DLD1 (cell line): Measurements from ENCODE around the gene TEDDM1.

Source experiments
- in situ Hi-C: cut with HindIII; loops from 2 replicates; pipeline ENCODE4 v1.10.0; 2017; ENCODE audit warnings: low sequenced_read_pairs

TEDDM1 gene

GRCh38 chr1:182400567-182400966 is at the start of gene TEDDM1:
Gene TEDDM1, minus strand, starts transcription at chr1:182400667. Its CDS starts 182 bp downstream, at chr1:182400485.
- in situ Hi-C loops, result no loop called here

- in situ Hi-C loops, result no loop called here
Measured at GRCh38 chr1:182450087-182450486, 49.6 kb upstream of the TEDDM1 start, which contains the start of gene RGSL1. Gene RGSL1, plus strand, starts transcription at chr1:182450146. Its CDS starts 20 bp downstream, at chr1:182450166.

GRCh38 chr1:182447660-182448059 is 47.2 kb upstream of the TEDDM1 start:
- in situ Hi-C loops, result loop anchor here (10.0 kb wide), 1 partner anchor 337 kb away; the partner anchor contains the start of gene NPL

GRCh38 chr1:182447124-182447523 is 46.7 kb upstream of the TEDDM1 start:
- in situ Hi-C loops, result loop anchor here (10.0 kb wide), 1 partner anchor 338 kb away; the partner anchor contains the start of gene NPL

GRCh38 chr1:182446033-182446669 is 45.7 kb upstream of the TEDDM1 start:
- in situ Hi-C loops, result loop anchor here (10.0 kb wide), 1 partner anchor 339 kb away; the partner anchor contains the start of gene NPL

GRCh38 chr1:182444497-182444896 is 44.0 kb upstream of the TEDDM1 start:
- in situ Hi-C loops, result loop anchor here (10.0 kb wide), 1 partner anchor 340 kb away; the partner anchor contains the start of gene NPL

GRCh38 chr1:182442333-182442732 is 41.9 kb upstream of the TEDDM1 start:
- in situ Hi-C loops, result loop anchor here (10.0 kb wide), 1 partner anchor 342 kb away; the partner anchor contains the start of gene NPL

GRCh38 chr1:182441719-182442118 is 41.3 kb upstream of the TEDDM1 start:
- in situ Hi-C loops, result loop anchor here (10.0 kb wide), 1 partner anchor 343 kb away; the partner anchor contains the start of gene NPL

- in situ Hi-C loops, result no loop called here
Measured at GRCh38 chr1:182438326-182438725, 37.9 kb upstream of the TEDDM1 start.

- in situ Hi-C loops, result no loop called here
Measured at GRCh38 chr1:182433580-182433979, 33.1 kb upstream of the TEDDM1 start.

- in situ Hi-C loops, result no loop called here
Measured at GRCh38 chr1:182431278-182431677, 30.8 kb upstream of the TEDDM1 start.

GRCh38 chr1:182430263-182431068 is 30.0 kb upstream of the TEDDM1 start:
- in situ Hi-C loops, result no loop called here

GRCh38 chr1:182428043-182428442 is 27.6 kb upstream of the TEDDM1 start:
- in situ Hi-C loops, result no loop called here

- in situ Hi-C loops, result no loop called here
Measured at GRCh38 chr1:182426442-182427430, 26.3 kb upstream of the TEDDM1 start.

- in situ Hi-C loops, result no loop called here
Measured at GRCh38 chr1:182415789-182416188, 15.3 kb upstream of the TEDDM1 start.

- in situ Hi-C loops, result no loop called here
Measured at GRCh38 chr1:182413969-182414368, 13.5 kb upstream of the TEDDM1 start.

- in situ Hi-C loops, result no loop called here
Measured at GRCh38 chr1:182413486-182413885, 13.0 kb upstream of the TEDDM1 start.

- in situ Hi-C loops, result no loop called here
Measured at GRCh38 chr1:182410620-182411273, 10.3 kb upstream of the TEDDM1 start.

GRCh38 chr1:182410138-182410537 is 9.7 kb upstream of the TEDDM1 start:
- in situ Hi-C loops, result no loop called here
